Fibroblast of gingiva (primary cell): ENCODE results near the gene GPX2.

Experiments
- DNase-seq: peaks from one replicate; pipeline ENCODE4 v3.0.0-alpha.2; 2011; ENCODE audit warnings: low read depth

The GPX2 gene

DNA sequence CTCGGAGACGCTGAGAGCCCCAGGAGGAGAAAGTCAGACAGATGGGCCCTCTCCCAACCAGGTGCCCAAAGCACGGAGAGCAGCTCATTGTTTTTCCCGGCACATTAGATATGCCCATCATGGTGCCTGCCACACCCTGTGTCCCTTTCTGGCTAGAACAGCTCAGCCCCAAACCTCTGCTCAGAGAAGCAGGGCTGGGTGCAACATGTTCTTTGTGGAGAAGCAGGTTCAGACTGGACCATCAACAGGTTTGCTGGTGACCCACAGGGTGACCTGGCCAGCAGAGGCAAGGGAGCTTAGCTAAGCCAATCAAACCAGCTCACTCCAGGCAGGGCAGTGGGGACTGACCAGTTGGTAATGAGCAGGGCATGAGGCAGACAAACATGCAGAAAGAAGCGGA lies 16.2 kb upstream of the GPX2 start:
- no peak for DNase-seq

DNA sequence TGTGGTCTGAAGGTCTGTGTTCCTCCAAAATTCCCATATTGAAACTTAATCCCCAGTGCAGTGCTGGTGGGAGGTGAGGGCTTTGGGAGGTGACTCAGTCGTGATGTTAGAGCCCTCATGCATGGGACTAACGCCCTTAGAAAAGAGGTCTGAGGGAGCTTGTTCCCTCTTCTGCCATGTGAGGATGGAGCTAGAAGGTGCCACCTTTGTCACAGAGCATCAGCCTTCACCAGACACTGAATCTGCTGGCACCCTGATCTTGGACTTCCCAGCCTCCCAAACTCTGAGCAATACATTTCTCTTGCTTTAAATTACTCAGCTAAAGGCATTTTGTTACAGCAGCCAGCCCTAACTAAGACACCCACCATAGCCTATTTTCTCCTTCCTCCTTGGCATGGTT lies 15.7 kb upstream of the GPX2 start:
- DNase-seq = no peak

DNA sequence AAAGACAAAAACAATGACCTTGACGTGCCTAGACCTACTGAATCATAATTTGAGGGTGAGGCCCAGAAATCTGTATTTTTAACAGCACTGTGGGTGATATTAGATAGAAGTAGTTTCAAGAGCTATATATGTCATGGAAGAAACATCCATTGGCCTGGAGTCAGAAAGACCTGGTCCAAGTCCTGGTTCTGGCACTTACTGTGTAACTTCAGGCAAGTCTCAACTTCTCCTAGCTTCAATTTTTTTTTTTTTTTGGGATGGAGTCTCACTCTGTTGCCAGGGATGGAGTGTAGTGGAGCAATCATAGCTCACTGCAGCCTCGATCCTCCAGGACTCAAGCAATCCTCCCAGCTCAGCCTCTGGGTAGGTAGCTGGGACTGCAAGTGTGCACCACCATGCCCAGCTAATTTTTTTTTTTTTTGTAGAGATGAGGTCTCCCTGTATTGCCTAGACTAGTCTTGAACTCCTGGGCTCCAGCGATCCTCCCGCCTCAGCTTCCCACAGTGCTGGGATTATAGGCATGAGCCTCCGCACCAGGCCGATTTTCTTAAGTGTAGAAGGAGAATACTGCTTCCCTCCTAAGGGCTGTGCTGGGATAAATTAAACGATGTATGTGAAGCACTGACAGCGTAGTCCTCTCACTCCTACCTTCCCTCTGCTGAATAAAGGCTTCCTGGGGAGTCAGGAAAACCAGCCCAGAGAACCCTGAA lies 14.3 kb upstream of the GPX2 start:
- DNase-seq = no peak

DNA sequence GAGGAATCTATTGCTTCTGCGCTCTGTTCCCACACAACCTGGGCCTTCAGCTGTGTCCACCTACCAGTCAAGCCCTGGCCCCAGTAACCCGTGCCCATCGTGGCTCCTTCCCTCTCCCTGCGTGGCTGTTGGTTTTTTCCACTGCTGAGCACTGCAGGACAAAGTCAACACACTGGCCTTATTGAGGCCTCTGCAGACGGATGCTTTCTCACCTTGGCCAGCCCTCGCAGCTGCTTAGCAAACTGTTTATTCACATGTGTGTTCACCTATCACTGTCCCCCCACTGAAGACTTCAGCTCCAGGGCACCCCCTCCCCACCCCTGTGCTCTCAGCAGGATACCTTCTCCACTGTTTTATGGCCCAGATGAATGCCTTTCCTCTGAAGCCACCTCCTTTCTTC lies 12.8 kb upstream of the GPX2 start:
- DNase-seq = no peak

DNA sequence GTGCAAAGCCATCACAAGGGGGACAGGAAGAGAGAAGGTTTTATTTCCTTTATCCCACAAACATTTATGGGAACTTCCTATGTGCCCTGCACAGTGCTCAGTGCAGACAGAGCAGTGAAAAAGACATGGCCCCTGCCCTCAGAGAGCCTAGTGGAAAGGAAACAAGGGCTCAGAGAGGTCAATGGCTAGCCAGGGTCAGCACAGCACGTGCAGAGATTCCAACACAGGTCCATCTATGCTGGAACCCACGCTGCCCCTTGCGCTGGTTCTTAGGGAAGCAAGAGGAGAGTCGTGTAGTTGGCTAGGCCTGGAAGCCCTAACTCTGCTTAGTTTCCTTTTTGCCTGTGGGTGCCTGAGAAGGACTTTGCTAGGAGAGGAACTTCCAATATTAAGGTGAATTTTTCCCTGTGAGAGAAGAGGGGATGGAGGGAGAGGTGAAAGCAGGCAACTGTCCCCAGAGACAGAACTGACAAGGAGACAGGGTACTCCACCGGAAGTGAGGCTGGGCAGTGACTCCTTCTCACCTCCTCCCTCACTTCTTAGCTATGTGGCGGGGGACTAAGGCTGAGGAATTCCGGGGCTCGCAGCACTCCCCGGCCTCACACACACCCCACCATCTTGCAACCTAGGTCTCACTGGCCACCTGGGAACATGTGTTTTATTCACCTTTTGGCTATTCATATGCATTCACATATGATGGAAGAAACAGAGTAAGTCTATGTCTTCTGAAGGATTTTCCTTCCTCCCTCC lies 12.1 kb upstream of the GPX2 start:
- no peak for DNase-seq

DNA sequence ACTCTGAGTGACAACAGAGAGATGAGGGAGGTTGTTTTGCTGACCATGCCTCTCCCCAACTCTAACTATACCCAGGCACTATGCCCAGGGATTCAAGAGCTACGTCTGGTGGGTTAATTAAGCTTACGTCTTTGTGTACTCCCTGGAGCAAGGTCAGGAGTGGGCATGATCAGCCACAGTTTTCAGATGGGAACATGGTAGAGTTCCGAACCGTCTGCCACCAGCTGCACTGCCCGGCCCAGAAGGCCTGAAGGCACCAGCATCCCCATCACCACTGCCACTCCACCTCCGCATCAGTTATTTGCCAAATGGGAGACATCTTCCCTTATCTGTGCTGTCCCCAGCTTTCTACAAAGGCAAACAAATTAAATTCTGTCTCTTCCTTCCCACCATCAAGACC lies 11.1 kb upstream of the GPX2 start:
- no peak for DNase-seq

DNA sequence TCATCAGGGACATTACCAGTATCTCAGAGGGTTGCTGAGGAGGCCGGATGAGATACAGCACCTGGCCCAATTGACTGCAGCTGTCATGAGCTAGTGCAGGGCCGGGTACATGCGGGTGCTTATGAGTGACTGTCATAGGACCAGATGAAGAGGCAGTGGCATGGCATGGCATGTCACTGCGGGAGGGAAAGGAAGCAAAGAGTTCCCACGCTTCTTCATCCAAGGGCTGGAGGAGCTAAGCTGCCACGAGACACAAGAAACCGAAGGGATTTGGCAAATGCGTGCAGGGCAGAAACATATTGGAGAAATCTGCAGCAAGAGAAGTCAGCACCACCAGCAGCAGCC lies 10.7 kb upstream of the GPX2 start:
- DNase-seq = no peak

DNA sequence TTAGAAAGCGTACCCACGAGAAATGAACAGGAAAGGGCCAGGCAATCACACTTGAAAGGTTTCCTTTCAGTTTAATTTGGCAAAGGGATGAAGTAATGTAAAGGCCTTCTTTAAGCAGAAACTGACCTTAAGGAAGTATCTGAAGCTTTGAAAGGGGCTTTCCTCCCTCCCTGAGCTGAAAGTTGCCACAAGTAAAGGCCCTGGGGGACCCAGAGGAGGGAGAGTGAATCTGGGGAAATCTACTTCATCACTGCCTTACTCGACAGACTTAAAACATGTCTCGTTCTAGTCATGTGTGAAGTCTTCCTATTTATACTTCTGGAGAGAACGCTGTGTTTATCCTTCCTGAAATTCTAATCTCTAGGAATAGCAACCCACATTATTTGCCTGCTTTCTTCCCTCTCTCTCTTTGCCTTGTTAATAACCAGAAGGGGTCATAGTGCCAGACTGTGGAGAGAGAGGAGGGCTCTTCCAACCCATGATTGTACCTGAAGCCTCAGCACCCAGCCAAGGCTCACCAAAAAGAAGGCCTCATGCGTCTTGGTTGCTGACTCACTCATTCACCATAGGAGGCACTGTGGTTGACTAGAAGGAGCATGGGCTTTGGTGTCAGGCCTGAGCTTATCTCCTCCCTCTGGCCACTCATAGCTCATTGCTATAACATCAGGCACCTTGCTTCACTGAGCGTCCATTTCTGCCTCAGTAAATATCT lies 10.2 kb upstream of the GPX2 start:
- DNase-seq = no peak

DNA sequence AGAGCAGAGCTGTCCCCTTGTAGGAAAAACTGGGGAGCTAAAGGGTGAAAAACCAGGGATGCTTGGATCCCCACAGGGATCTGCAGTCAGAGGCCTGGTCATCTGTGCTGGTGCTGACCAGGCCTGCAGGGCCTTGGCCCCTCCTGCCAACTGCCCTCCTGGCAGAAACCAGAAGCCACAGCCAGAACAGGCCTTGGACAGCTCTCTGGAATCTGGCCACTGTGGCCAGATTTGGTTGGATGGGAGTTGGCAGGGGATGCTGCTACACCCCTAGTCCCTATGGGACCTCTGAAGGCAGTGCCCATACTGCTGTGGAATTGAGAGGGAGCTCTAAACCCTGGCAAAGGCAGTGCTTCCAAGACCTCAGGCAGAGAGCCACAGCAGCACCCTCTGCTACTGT lies 9.2 kb upstream of the GPX2 start:
- DNase-seq = peak; percentile 38

DNA sequence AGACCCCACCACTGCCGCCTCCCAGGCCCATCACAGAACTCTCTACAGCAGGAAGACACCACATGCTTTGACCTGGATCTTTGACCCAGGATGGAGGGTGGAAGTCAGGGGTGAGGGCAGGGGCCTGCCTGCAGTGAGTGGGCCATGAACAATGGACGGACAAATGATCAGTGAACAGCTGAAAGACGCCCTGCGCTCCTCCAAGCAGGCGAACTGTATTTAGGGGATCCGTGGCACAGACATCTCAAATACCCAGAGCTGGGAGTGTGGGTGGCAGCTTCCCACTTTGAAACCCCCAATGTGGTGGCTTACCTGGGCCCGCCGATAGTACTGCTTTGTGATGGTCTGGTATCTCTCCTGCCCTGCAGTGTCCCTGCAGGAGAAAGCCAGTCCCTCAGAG lies 8.7 kb upstream of the GPX2 start:
- no peak for DNase-seq

DNA sequence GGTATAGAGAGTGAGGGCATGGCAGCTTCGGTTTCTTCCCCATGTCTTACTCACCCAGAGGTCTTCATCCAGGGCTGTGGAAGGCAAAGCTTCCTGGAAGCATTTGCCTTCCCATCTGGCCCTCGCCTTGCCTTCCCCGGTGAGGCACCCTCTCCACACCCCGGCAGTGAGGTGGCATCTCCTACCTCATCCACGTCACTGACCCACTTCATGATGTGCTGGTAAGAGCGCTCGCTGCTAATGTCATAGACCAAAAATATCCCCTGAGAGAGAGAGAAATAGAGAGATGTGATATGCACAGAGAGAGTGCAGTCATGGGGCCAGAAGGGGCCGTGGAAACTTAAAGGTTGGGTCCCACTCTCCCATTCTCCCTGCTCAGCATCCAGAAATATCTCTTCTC lies 8.3 kb upstream of the GPX2 start:
- no peak for DNase-seq

DNA sequence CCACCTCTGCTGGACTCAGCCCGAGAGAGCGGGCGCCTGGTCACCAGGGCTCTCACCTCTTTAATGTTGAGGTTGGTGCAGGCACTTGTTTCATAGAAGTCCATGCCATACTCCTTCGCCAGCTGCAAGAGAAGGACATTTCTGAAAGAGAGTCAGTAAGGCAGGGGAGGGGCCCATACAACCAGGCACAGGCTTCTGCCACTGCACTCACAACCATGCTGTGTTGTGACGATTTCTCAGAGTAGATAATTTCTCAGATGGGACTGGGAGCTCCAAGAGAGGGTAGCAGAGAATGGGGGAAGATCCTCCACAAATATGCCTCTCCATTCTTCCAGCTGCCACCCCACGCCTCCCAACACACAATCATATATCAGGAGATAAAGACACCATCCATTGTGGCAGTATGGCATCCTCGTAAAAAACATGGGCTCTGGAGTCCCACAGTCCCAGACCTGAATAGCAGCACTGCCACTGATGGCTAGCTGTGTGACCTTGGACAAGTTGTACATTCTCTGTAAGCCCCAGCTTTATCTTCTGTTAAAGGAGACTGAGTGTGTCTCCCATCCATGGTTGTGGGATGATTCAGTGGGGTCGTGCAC lies 6.2 kb upstream of the GPX2 start:
- DNase-seq = no peak

DNA sequence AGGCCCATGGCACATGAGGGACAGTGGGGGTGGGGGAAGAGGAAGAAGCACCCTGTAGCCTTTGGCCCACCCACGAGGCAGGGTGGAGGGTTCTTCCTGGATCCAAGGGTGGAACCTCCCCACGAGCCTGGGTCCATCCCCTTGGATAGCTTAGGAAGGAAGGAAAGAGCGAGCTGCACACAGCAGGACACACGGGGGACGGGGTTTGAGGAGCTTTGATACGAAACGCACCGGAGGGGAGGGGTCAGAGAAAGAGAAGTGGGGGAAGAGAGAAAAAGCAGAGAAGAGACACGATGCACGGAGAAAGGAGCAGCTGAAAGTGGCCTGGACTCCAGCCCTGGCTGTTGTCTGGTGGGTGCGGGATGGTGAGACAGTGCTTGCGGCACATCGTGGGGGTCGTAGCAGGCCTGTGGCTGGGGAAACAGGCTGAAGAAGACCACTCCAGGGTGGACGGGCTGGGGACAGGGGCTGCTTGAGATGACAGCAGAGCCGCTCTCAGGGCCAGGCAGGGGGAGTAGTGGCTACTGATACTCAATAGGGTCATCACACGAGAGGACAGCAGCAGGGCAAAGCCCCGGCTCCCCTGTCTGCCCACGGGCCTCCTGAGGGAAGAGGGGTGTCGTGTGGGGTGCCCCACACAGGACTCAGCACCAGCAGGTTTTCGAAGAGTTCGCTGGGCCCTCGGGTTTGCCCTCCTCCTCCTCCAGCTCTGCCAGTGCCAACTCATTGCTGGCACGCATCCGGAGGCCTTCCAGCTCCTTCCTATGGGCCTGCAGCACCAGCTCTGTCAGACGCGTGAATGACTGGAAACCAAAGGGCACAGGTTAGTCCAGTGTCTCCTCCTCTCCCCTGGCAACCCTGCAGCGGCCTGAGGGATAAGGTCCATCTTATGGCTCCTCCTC lies 5.4 kb upstream of the GPX2 start:
- DNase-seq = no peak

DNA sequence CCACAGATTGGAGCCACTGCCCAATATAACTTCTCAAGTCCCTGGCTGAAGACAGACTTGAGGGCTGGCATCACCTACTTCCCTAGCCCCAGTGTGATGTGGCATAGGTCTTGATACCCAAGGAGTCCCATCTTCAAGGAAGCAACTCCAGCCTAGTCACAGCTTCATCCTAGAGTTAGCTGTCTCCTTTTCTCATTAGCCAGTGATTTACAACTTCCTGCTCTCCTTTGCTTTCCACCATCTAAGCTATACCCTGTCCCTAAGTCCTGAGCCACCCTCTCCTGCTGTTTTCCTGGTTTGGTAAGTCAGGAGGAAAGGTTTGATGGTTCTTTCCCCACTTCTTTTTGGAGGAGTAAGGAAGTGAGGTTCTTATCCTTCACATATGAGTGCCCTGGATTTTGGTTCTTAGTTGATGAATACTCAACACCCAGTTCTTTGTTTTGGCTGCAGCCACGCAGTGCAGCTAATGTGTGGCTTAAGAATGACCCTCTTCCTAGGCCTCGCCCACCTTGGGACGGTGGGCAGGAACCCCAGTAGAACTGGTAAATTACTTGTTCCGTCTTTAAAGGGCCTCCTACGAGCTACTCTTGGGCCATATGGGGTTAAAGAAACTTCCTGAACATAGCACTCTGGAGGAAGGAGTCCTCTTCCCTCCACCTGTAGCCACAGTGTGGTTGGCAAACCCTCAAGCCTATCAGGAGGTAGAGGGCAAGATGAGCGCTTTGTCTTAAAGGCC lies 3.9 kb upstream of the GPX2 start:
- DNase-seq = no peak

DNA sequence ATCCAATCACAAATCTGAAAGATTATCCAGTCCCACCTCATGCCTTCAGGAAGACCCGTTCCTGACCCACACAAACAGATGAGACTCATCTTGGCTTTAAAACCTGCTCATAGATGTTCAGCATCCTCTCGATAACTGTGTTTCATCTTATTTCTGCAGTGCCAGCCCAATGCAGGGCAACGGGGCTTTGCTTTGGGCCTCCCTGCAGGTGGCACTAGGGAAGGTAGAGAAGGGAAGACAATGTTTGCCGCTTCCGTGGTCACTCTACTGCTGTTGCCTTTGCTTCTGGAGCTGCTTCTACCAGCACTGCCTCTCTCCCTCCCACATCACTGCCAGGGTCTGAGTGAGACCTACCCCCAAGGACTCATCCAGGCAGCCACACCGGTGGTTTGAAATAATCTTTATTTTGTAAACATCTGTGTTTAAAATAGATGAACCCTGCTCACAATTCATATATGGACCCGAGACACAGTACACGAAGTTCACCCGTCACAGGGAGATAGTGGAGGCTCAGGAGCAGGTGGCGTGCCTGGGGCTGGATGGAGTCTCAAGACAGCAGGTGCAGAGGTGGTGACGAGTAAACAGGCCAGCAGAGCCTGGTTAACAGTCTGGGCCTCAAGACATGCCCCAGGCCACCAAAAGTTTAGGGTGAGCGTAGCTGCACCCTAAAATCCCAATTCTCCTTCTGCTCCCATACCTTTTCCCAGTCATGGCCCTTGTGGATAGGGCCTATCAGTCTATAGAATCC lies 3.1 kb upstream of the GPX2 start:
- DNase-seq = no peak

DNA sequence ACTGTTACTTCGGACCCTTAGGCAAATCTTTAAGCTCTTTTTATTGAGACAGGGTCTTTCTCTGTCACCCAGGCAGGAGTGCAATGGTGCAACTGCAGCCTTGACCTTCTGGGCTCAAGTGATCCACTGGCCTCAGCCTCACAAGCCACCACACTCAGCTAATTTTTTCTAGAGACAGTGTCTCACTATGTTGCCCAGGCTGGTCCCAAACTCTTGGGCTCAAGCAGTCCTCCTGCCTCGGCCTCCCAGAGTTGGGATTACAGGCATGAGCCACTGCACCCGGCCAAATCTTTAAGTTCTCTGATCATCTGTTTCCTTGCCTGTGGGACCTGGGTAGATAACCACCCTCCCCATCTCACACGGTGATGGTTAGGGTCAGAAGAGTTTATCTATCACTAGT lies 2.3 kb upstream of the GPX2 start:
- DNase-seq = no peak

DNA sequence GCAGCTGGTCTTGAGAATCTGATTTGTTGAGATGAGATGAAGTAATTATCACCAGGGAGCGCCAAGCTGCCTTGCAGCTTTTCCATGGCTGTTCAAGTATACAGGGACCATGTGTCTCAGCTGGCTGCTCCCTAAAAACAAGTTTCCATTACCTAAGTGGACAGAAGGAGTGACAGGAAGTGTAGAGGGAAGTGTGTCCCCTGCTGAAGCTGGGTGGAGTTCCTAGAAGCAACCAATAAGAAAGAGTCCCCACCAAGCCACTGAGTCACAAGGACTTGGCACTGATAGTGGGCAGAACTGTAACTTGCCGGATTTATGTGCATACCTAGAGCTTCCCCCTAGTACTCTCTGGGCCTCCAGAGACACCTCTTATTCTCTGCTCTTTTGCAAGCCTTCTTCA lies 1.5 kb upstream of the GPX2 start:
- no peak for DNase-seq

DNA sequence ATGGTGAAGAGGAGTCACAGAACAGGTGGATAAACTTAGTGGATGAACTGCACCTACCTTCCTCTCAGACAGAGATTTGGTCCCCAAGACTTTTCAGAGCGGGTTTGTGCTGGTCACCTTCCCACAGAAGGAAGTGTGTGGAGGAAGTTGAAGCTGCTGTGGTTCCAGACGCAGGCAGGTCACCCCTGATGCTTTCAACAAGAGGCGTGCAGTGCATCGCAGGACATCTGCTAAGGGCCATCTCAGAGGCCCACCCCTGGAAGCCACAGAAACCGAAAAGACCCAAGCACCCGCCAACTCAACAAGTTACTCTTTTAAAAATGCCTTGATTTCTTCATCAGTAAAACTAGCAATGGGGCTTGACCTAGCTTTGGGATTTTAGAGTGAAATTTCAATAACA lies 1.0 kb upstream of the GPX2 start:
- no peak for DNase-seq

DNA sequence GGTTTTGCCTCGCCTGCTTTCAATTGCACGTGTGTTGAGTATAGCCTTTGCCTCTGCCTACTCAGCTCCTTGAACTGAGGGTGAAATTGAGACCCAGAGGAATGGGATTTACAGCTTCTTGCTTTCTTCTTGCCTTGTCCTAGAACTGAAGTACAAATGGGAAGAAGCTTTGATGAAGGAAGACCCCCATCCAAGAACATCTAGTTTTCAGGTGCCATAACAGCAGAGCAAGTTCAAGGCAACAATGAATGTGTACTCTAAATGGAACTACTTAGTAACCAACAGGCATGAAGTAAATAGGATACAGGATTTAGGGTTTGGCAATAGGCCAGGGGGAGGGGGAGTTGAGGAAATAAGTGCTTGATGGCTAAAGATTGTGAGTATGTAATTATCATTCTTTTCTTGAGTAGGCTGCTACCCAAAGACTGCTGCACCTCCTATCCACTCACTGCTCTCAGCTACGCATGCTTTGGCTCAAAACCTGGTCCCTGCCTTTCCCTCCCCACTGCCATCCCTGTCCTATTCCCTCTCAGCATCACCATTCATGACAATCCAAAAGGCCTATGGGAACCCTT lies 2.1 kb downstream of the GPX2 start:
- no peak for DNase-seq

DNA sequence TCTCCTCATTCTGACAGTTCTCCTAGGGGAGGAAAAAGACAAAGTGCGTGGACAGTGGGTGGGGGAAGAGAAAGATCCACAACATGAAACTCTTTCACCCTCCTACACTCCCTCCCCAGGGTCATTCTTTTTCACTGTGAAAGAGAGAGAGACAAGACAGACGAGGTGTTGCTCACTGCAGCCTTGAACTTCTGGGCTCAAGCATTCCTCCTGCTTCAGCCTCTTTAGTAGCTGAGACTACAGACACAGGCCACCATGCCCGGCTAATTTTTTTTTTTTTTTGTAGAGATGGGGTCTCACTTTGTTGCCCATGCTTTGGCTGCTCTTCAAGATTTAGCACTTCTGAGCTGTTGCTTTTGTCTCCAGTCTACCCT lies 2.7 kb downstream of the GPX2 start:
- DNase-seq = no peak
